ENCODE results near the gene POLR1C. TPM values are rescaled to one million over a fixed set of nuclear protein-coding genes. Genes with fewer than 3 reads are reported as not detected.
"Not testable (repeated sequence)": the region's sequence is repeated elsewhere in the genome, so short reads cannot be mapped to it uniquely, and the experiment has no call there.

The POLR1C gene
- total RNA-seq, 1 donor from 2014 or later = 34.1 TPM

- Histone ChIP-seq H3K36me3 (peaks cover 0 to 83% of the 10 kb centered on the region in 2 donors), H3K27ac (no peak overlapping the region), H3K4me1 (peaks cover 17% of the 10 kb centered on the region), H3K9me3 (no peaks in the 10 kb centered on the region), H3K27me3 (no peaks in the 10 kb centered on the region), H3K4me3 (no peak overlapping the region)
- TF ChIP-seq CTCF (IDR thresholded peaks at IDR 0.05) = no peak
- no peak for TF ChIP-seq POLR2A (IDR thresholded peaks at IDR 0.05)
- TF ChIP-seq POLR2AphosphoS5 (IDR thresholded peaks at IDR 0.05; ENCODE audit: insufficient read depth in 1 of 2, low read depth in 1 of 2) = no peak
- intact Hi-C loops (cut with DNase I) = no loop called here
- no peak for DNase-seq (ENCODE audit: extremely low spot score in 2 of 2)
These were observed 5.8 kb downstream of the POLR1C start for GRCh38 chr6:43522547-43523261.

- Histone ChIP-seq H3K27me3 (no peaks in the 10 kb centered on the region), H3K27ac (no peak overlapping the region), H3K36me3 (peaks cover 0 to 88% of the 10 kb centered on the region in 2 donors), H3K4me1 (peaks cover 11% of the 10 kb centered on the region), H3K9me3 (no peaks in the 10 kb centered on the region), H3K4me3 (no peak overlapping the region)
- no peak for DNase-seq (ENCODE audit: extremely low spot score in 2 of 2)
- TF ChIP-seq POLR2AphosphoS5 (IDR thresholded peaks at IDR 0.05; ENCODE audit: insufficient read depth in 1 of 2, low read depth in 1 of 2) (no peak), CTCF (IDR thresholded peaks at IDR 0.05) (no peak), POLR2A (IDR thresholded peaks at IDR 0.05) (no peak)
- intact Hi-C loops (cut with DNase I) = no loop called here
These were observed 6.4 kb downstream of the POLR1C start for GRCh38 chr6:43523284-43523683.

GRCh38 chr6:43524483-43524961 is 7.6 kb downstream of the POLR1C start:
- no peak for TF ChIP-seq CTCF (IDR thresholded peaks at IDR 0.05)
- TF ChIP-seq POLR2A (IDR thresholded peaks at IDR 0.05) = no peak
- TF ChIP-seq POLR2AphosphoS5 (IDR thresholded peaks at IDR 0.05; ENCODE audit: insufficient read depth in 1 of 2, low read depth in 1 of 2) = no peak
- H3K27ac ChIP-seq = no peak overlapping the region
- intact Hi-C loops (cut with DNase I) = no loop called here

GRCh38 chr6:43532201-43532600 is 15.3 kb downstream of the POLR1C start:
- Histone ChIP-seq H3K27ac (no peak overlapping the region), H3K36me3 (peaks cover 0 to 42% of the 10 kb centered on the region in 2 donors)
- no peak for TF ChIP-seq POLR2AphosphoS5 (IDR thresholded peaks at IDR 0.05; ENCODE audit: insufficient read depth in 1 of 2, low read depth in 1 of 2)
- TF ChIP-seq CTCF (IDR thresholded peaks at IDR 0.05) = no peak
- TF ChIP-seq POLR2A (IDR thresholded peaks at IDR 0.05) = no peak

More at GRCh38 chr6:43524483-43524961, 7.6 kb downstream of the POLR1C start:
- Histone ChIP-seq H3K4me1 (no peaks in the 10 kb centered on the region), H3K9me3 (no peaks in the 10 kb centered on the region), H3K4me3 (no peak overlapping the region), H3K36me3 (peaks cover 0 to 94% of the 10 kb centered on the region in 2 donors), H3K27me3 (no peaks in the 10 kb centered on the region)
- no peak for DNase-seq (ENCODE audit: extremely low spot score in 2 of 2)

GRCh38 chr6:43538986-43539385 is 22.1 kb downstream of the POLR1C start:
- peaks cover 0 to 20% of the 10 kb centered on the region in 2 donors for H3K36me3 ChIP-seq
- H3K9me3 ChIP-seq; H3K4me3 ChIP-seq; H3K4me1 ChIP-seq; H3K27me3 ChIP-seq; intact Hi-C loops (cut with DNase I); DNase-seq (ENCODE audit: extremely low spot score in 2 of 2); H3K27ac ChIP-seq: not testable (repeated sequence)

More at GRCh38 chr6:43532201-43532600, 15.3 kb downstream of the POLR1C start:
- Histone ChIP-seq H3K4me3 (no peak overlapping the region), H3K4me1 (no peaks in the 10 kb centered on the region), H3K9me3 (no peaks in the 10 kb centered on the region), H3K27me3 (no peaks in the 10 kb centered on the region)
- DNase-seq (ENCODE audit: extremely low spot score in 2 of 2) = no peak
- intact Hi-C loops (cut with DNase I) = no loop called here

- H3K27me3 ChIP-seq; intact Hi-C loops (cut with DNase I); DNase-seq (ENCODE audit: extremely low spot score in 2 of 2); H3K4me1 ChIP-seq; H3K9me3 ChIP-seq; H3K27ac ChIP-seq; H3K4me3 ChIP-seq: not testable (repeated sequence)
- H3K36me3 ChIP-seq = peaks cover 0 to 23% of the 10 kb centered on the region in 2 donors
These were observed 22.5 kb downstream of the POLR1C start for GRCh38 chr6:43539409-43539808.
